HCT116 (cell line): ENCODE data around the gene SND1. TPM values are rescaled to one million over a fixed set of nuclear protein-coding genes. Genes with fewer than 3 reads are reported as not detected.

Experiments
- ATAC-seq: fragments of 200-7000 bp; cut with Tn5 transposase; 2 replicates; pipeline ENCODE4 v1.9.1; 2020; ENCODE audit warnings: mild to moderate bottlenecking, moderate library complexity
- BruUV-seq: library from RNA; stranded (reverse); fragments of 400-500 nt; replicated peaks from 2 replicates; lab custom pipeline; 2021; lab: Mats Ljungman, UMichigan
- CTCF ChIA-PET: fragments of 300-600 bp; sonication (Branson Sonifier 250); formaldehyde crosslinking; loops from one replicate; lab custom pipeline; 2021; ENCODE audit warnings: antibody characterized with exemption; lab: Charles Lee
- POLR2A ChIA-PET: fragments of 300-600, 350-600 bp; sonication (Branson Sonifier 250); formaldehyde crosslinking; loops from one replicate; lab custom pipeline; 2021; ENCODE audit warnings: antibody characterized with exemption; lab: Charles Lee
- RAD21 ChIA-PET, 2 experiments: fragments of 300-600 bp; sonication (Branson Sonifier 250); formaldehyde crosslinking; loops; one replicate each; lab custom pipeline; 2023; ENCODE audit warnings: low total read pairs in 2 of 2; ENCODE audit not compliant: uncharacterized antibody in 2 of 2, unreplicated experiment in 2 of 2, low non-redundant PET in 1 of 2; lab: Charles Lee
- DNase-seq: peaks from one replicate; pipeline ENCODE4 v3.0.0-alpha.2; 2010; ENCODE audit warnings: low read depth, low spot score
- H2AFZ ChIP-seq: fragments of 200-600 bp; shearing (Covaris generic), sonication (generic); 2 replicates; pipeline ENCODE4 v1.6.1; 2017; ENCODE audit warnings: low read depth, mixed run types, mixed read lengths, antibody characterized with exemption, low read length; ENCODE audit not compliant: poor library complexity, severe bottlenecking
- H3K27ac ChIP-seq: 2 replicates; pipeline ENCODE4 v1.5.1; 2012; ENCODE audit warnings: low read depth, low read length
- H3K27me3 ChIP-seq: fragments of 200-600 bp; sonication (generic); 2 replicates; pipeline ENCODE4 v1.6.1; 2016; ENCODE audit warnings: mixed run types, low read length, mixed read lengths; ENCODE audit not compliant: insufficient read depth
- H3K36me3 ChIP-seq, 2 experiments: fragments of 200-500 bp in 1 of 2; fragments of 200-600 bp in 1 of 2; sonication (Bioruptor generic) in 1 of 2; sonication (generic) in 1 of 2; 2 replicates each; pipeline versions ENCODE4 v1.5.1 to v1.6.1; 2014 to 2016; ENCODE audit warnings: low read length in 2 of 2, inconsistent platforms in 1 of 2, mixed read lengths in 1 of 2, mixed run types in 1 of 2; ENCODE audit not compliant: insufficient read depth in 2 of 2, control insufficient read depth in 1 of 2
- H3K4me1 ChIP-seq, 2 experiments: fragments of 200-600 bp in 1 of 2; sonication (generic) in 1 of 2; 2 replicates each; pipeline versions ENCODE4 v1.5.1 to v1.6.1; 2012 to 2017; ENCODE audit warnings: low read length in 2 of 2, inconsistent platforms in 1 of 2, mild to moderate bottlenecking in 1 of 2, mixed read lengths in 1 of 2, mixed run types in 1 of 2, moderate library complexity in 1 of 2; ENCODE audit not compliant: insufficient read depth in 2 of 2, control insufficient read depth in 1 of 2
- H3K4me2 ChIP-seq: fragments of 200-600 bp; sonication (generic); 2 replicates; pipeline ENCODE4 v1.6.1; 2017; ENCODE audit warnings: mixed run types, low read length, mixed read lengths
- H3K4me3 ChIP-seq, 2 experiments: fragments of 200-600 bp in 1 of 2; sonication (generic) in 1 of 2; replicated peaks in 1 of 2; 2 replicates each; pipeline ENCODE4 v1.5.1; 2011 to 2016; ENCODE audit warnings: low read length in 2 of 2, control low read depth in 1 of 2, low read depth in 1 of 2, mild to moderate bottlenecking in 1 of 2, mixed read lengths in 1 of 2, mixed run types in 1 of 2
- H3K79me2 ChIP-seq: fragments of 200-600 bp; sonication (generic); 2 replicates; pipeline ENCODE4 v1.6.1; 2017; ENCODE audit warnings: mild to moderate bottlenecking, mixed run types, low read length, moderate library complexity, mixed read lengths; ENCODE audit not compliant: insufficient read depth
- H3K9ac ChIP-seq: fragments of 200-600 bp; sonication (generic); 2 replicates; pipeline ENCODE4 v1.6.1; 2016; ENCODE audit warnings: low read length, mixed read lengths
- H3K9me2 ChIP-seq: fragments of 200-600 bp; sonication (generic), shearing (Covaris generic); 2 replicates; pipeline ENCODE4 v1.6.1; 2017; ENCODE audit warnings: mixed run types, mild to moderate bottlenecking, moderate library complexity; ENCODE audit not compliant: insufficient read depth
- H3K9me3 ChIP-seq, 2 experiments: fragments of 200-500 bp in 1 of 2; fragments of 200-600 bp in 1 of 2; sonication (Bioruptor generic) in 1 of 2; sonication (generic) in 1 of 2; 2 replicates each; pipeline ENCODE4 v1.6.1; 2014 to 2017; ENCODE audit warnings: low read length in 2 of 2, mixed read lengths in 2 of 2, inconsistent platforms in 1 of 2, low read depth in 1 of 2, mild to moderate bottlenecking in 1 of 2, mixed run types in 1 of 2, moderate library complexity in 1 of 2; ENCODE audit not compliant: control insufficient read depth in 1 of 2, insufficient read depth in 1 of 2
- H4K20me1 ChIP-seq: fragments of 200-600 bp; sonication (generic), shearing (Covaris generic); 2 replicates; pipeline ENCODE4 v1.6.1; 2017; ENCODE audit warnings: mixed run types, mild to moderate bottlenecking, moderate library complexity; ENCODE audit not compliant: insufficient read depth
- CBX3 ChIP-seq: IDR thresholded peaks from 2 replicates; pipeline ENCODE4 v1.6.1; 2012; ENCODE audit warnings: low read depth
- CTCF ChIP-seq, 3 experiments: fragments of 200-600 bp in 1 of 3; sonication (generic) in 1 of 3; IDR thresholded peaks in 2 of 3; conservative IDR thresholded peaks in 1 of 3; 2 replicates each; pipeline ENCODE4 v1.5.1; 2012 to 2017; ENCODE audit warnings: low read depth in 2 of 3, low read length in 2 of 3, antibody characterized with exemption in 1 of 3, borderline replicate concordance in 1 of 3, control low read depth in 1 of 3, mild to moderate bottlenecking in 1 of 3, mixed read lengths in 1 of 3, mixed run types in 1 of 3, moderate library complexity in 1 of 3; ENCODE audit not compliant: insufficient read depth in 1 of 3
- ELF1 ChIP-seq: IDR thresholded peaks from 2 replicates; pipeline ENCODE4 v1.6.1; 2012; ENCODE audit warnings: low read depth, borderline replicate concordance
- EZH2 ChIP-seq: fragments of 200-600 bp; sonication (generic); IDR thresholded peaks from 2 replicates; pipeline ENCODE4 v1.6.1; 2017; ENCODE audit warnings: antibody characterized with exemption, mixed run types
- EZH2phosphoT487 ChIP-seq: fragments of 200-600 bp; IDR thresholded peaks from 2 replicates; pipeline ENCODE4 v1.6.1; 2018; ENCODE audit warnings: antibody characterized with exemption, borderline replicate concordance
- POLR2A ChIP-seq: IDR thresholded peaks from 2 replicates; pipeline ENCODE4 v1.7.0; 2011; ENCODE audit warnings: borderline replicate concordance; ENCODE audit not compliant: insufficient read depth, insufficient read length; ENCODE audit errors: extremely low read depth
- RAD21 ChIP-seq: IDR thresholded peaks from 2 replicates; pipeline ENCODE4 v1.6.1; 2012; ENCODE audit warnings: low read depth, mild to moderate bottlenecking
- SP1 ChIP-seq: IDR thresholded peaks from 2 replicates; pipeline ENCODE4 v1.6.1; 2012; ENCODE audit warnings: low read depth
- SRF ChIP-seq: IDR thresholded peaks from 2 replicates; pipeline ENCODE4 v1.6.1; 2012; ENCODE audit warnings: low read depth
- YY1 ChIP-seq: IDR thresholded peaks from 2 replicates; pipeline ENCODE4 v1.6.1; 2011; ENCODE audit warnings: low read length, low read depth, moderate library complexity, mild to moderate bottlenecking; ENCODE audit not compliant: insufficient replicate concordance; ENCODE audit errors: extremely low read depth
- ZBTB33 ChIP-seq: IDR thresholded peaks from 2 replicates; pipeline ENCODE4 v1.6.1; 2011; ENCODE audit warnings: mild to moderate bottlenecking, low read length, moderate library complexity; ENCODE audit not compliant: insufficient replicate concordance; ENCODE audit errors: extremely low read depth
- ZFX ChIP-seq: fragments of 450-650 bp; IDR thresholded peaks from 2 replicates; pipeline ENCODE4 v1.6.1; 2017
- intact Hi-C: fragments of 100-400 bp; cut with micrococcal nuclease; formaldehyde crosslinking; loops from 2 replicates; pipeline ENCODE4 v1.10.0; 2022
- total RNA-seq: library from RNA; stranded (reverse); gene quantifications from one replicate; pipeline ENCODE4 v1.2.1, GENCODE V29; 2021; ENCODE audit not compliant: unreplicated experiment

The SND1 gene
- total RNA-seq, 1 experiment from 2014 or later: 169 TPM

- Histone ChIP-seq H3K79me2 (peaks cover 69% of the 10 kb centered on the region), H4K20me1 (peaks cover 4% of the 10 kb centered on the region; the same call in 1 of the 2 replicates), H3K4me1 (no peaks in the 10 kb centered on the region), H3K4me3 (no peak overlapping the region), H3K9me2 (no peaks in the 10 kb centered on the region), H3K27ac (no peak overlapping the region), H3K27me3 (no peaks in the 10 kb centered on the region), H3K4me2 (no peak overlapping the region), H2AFZ (no peak overlapping the region), H3K36me3 (0 out of 4 replicates have a peak, but pooled peaks cover 0 to 3% of the 10 kb centered on the region in 2 experiments), H3K9me3 (peaks cover 0 to 4% of the 10 kb centered on the region in 2 experiments; a peak in 2 of 4 replicates), H3K9ac (no peak overlapping the region)
- no TSS peak for BruUV-seq
- ATAC-seq: no peak
- intact Hi-C loops: no loop called here
- no peak for DNase-seq
- POLR2A ChIA-PET: no interaction called here
- TF ChIP-seq YY1 (no peak), RAD21 (no peak), ZBTB33 (no peak), EZH2 (no peak), CTCF (IDR thresholded peaks at IDR 0.05 in 2 of 3, conservative IDR thresholded peaks at IDR 0.05 in 1 of 3; ENCODE audit: borderline replicate concordance in 1 of 3, insufficient read depth in 1 of 3, low read depth in 2 of 3, low read length in 2 of 3) (no peak), SRF (no peak), SP1 (no peak), EZH2phosphoT487 (no peak), POLR2A (no peak), ZFX (no peak), ELF1 (no peak), CBX3 (no peak)
- CTCF ChIA-PET: no interaction called here
- RAD21 ChIA-PET: no interaction called here
Observed at GRCh38 chr7:127832592-127832991, 180.6 kb downstream of the SND1 start.
